Fibroblast of villous mesenchyme (primary cell): Measurements from ENCODE around the gene CASTOR1. TPM values are rescaled to one million over a fixed set of nuclear protein-coding genes. Genes with fewer than 3 reads are reported as not detected.

Source experiments
- DNase-seq: peaks from one replicate; pipeline ENCODE4 v3.0.0-alpha.2; 2010; ENCODE audit warnings: low read depth
- H3K4me3 ChIP-seq: 2 replicates; pipeline ENCODE4 v1.5.1; 2011; ENCODE audit warnings: low read depth, mild to moderate bottlenecking, low read length
- CTCF ChIP-seq: IDR thresholded peaks from 2 replicates; pipeline ENCODE4 v1.5.1; 2012; ENCODE audit warnings: low read depth, mild to moderate bottlenecking, low read length; ENCODE audit not compliant: insufficient read depth
- total RNA-seq: library from RNA; depleted of rRNA; stranded (reverse); fragments of >200 nt; gene quantifications from 2 replicates; pipeline ENCODE4 v1.2.3, GENCODE V29; 2012

CASTOR1 gene
- total RNA-seq, 1 donor, result 4.3 TPM

- no peak for TF ChIP-seq CTCF
- no peak overlapping the region for H3K4me3 ChIP-seq
- no peak for DNase-seq
Observed at GRCh38 chr22:30306627-30307011, 17.3 kb upstream of the CASTOR1 start.

DNA sequence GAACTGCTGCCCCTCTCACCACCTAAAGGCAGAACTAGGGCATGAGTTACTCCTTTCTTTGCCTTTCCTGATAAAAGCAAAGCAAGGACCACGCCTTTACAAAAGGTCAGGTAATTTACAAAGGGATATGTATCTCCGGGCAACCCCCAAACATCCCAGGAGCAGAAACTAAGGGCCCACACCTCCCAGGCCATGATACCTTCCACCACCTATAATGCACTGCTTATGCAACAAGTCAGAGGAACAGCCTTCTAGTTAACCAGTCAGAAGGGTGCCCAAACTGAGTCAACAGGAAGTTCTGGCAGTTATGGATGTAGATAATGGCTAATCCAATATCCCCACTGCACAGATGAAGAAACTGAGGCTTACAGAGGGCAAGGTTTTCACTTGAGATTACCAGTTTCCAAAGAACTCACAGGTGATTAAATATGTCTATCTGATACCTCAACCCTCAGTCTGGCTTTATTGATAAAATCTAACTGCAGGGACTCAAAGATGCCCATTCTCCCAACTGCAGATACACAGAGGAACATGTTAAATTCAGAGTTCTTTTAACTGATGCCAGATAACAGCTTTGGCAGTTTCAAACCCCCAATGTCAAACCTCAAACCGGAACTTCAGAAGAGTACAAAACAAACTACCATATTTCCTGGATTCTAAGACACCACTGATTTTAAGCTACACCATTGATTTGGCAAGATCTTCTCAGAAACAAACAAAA is 16.8 kb upstream of the CASTOR1 start:
- peak; percentile 53 for DNase-seq
- H3K4me3 ChIP-seq, result no peak overlapping the region
- TF ChIP-seq CTCF, result no peak

DNA sequence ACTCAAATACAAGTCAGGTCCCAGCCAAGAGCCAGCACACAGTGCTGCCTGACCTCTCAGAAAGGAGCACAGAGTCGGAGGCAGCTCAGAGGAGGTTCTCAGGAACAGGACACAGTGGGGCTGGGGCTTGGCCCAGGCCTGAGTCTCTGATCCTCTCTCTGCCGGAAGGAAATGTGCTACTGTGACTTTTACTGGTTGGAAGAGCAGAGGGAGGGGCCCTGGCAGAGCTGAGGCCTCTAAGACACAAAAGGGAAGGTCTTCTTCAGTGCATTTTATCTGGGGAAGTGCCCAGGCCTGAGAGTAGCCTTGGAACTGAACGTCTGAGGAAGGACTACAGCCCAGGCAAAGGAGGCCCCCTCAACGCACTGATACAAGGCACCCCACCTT is 16.2 kb upstream of the CASTOR1 start:
- no peak for TF ChIP-seq CTCF
- DNase-seq, result peak; percentile 56
- no peak overlapping the region for H3K4me3 ChIP-seq

DNA sequence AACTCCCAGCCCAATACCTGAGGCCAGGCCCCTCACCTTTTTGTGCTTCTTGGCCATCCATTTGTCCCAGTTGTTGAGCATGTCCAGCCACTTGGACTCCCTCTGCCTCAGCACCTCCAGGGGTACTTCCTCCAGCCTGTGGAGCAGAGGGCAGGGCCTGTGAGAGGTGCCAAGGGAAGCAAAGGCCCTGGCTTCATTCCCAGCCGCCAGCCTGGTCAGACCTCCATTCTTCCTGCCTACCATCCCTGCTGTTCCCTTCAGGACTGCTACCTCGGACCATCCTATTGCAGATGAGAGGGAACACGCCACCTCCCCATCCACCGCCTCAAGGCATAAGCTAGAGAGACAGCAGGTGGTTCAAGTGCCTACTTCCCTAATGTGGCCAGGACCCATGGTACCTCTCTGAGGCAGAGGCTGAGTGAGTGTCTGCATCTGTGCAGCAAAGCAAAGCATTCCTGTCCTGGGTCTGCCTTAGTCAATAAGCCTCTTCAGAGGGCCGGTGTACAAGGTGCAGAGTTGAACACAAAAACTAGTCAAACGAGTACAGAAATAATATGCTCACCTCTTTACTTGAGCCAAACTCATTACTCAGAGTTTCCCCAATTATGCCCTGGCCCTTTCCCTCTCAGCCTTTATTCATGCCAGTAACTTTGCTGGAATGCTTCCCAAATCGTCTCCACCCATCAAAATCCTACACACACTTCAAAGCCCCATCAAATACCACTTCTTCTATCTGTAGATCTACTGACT is 15.4 kb upstream of the CASTOR1 start:
- no peak overlapping the region for H3K4me3 ChIP-seq
- DNase-seq, result no peak

GRCh38 chr22:30302810-30303138 is 13.5 kb upstream of the CASTOR1 start:
- DNase-seq, result no peak
- no peak overlapping the region for H3K4me3 ChIP-seq
- TF ChIP-seq CTCF, result no peak

More for the DNA sequence above, 15.4 kb upstream of the CASTOR1 start:
- no peak for TF ChIP-seq CTCF

- no peak for TF ChIP-seq CTCF
- DNase-seq, result peak; percentile 99
- H3K4me3 ChIP-seq, result no peak overlapping the region
Observed at GRCh38 chr22:30301995-30302809, 12.9 kb upstream of the CASTOR1 start.
